Measurements from ENCODE around the gene TRAPPC12.
"Not testable (repeated sequence)": the region's sequence is repeated elsewhere in the genome, so short reads cannot be mapped to it uniquely, and the experiment has no call there.

TRAPPC12 gene

GRCh38 chr2:3433776-3434400, 54.4 kb downstream of the TRAPPC12 start:
- DNase-seq: no peak

- no peak for DNase-seq
Observed at GRCh38 chr2:3434654-3435053, 55.2 kb downstream of the TRAPPC12 start.

GRCh38 chr2:3435445-3435844, 56.0 kb downstream of the TRAPPC12 start:
- DNase-seq: no peak

GRCh38 chr2:3440477-3440876, 61.0 kb downstream of the TRAPPC12 start:
- no peak for DNase-seq

GRCh38 chr2:3441465-3441864, 62.0 kb downstream of the TRAPPC12 start:
- no peak for DNase-seq

GRCh38 chr2:3442185-3442584, 62.7 kb downstream of the TRAPPC12 start:
- DNase-seq: no peak

GRCh38 chr2:3443083-3443482, 63.6 kb downstream of the TRAPPC12 start:
- DNase-seq: no peak

- no peak for DNase-seq
Observed at GRCh38 chr2:3443506-3444084, 64.1 kb downstream of the TRAPPC12 start.

- no peak for DNase-seq
Observed at GRCh38 chr2:3445891-3446290, 66.4 kb downstream of the TRAPPC12 start.

- no peak for DNase-seq
Observed at GRCh38 chr2:3446381-3446780, 66.9 kb downstream of the TRAPPC12 start.

- not testable (repeated sequence) for DNase-seq
Observed at GRCh38 chr2:3447186-3447585, 67.7 kb downstream of the TRAPPC12 start.

GRCh38 chr2:3447789-3448317, 68.4 kb downstream of the TRAPPC12 start:
- no peak for DNase-seq

GRCh38 chr2:3448441-3448911, 69.0 kb downstream of the TRAPPC12 start:
- DNase-seq: not testable (repeated sequence)

GRCh38 chr2:3449086-3449485, 69.6 kb downstream of the TRAPPC12 start:
- DNase-seq: no peak

GRCh38 chr2:3449936-3450335, 70.4 kb downstream of the TRAPPC12 start:
- DNase-seq: no peak

- no peak for DNase-seq
Observed at GRCh38 chr2:3450385-3451010, 71.0 kb downstream of the TRAPPC12 start.

GRCh38 chr2:3451169-3451568, 71.7 kb downstream of the TRAPPC12 start:
- no peak for DNase-seq

- DNase-seq: no peak
Observed at GRCh38 chr2:3451926-3452671, 72.6 kb downstream of the TRAPPC12 start.

GRCh38 chr2:3453190-3453999, 73.9 kb downstream of the TRAPPC12 start:
- no peak for DNase-seq

GRCh38 chr2:3454005-3454404, 74.5 kb downstream of the TRAPPC12 start:
- DNase-seq: not testable (repeated sequence)

- DNase-seq: no peak
Observed at GRCh38 chr2:3454802-3455201, 75.3 kb downstream of the TRAPPC12 start.

- DNase-seq: no peak
Observed at GRCh38 chr2:3456125-3456524, 76.6 kb downstream of the TRAPPC12 start.

Data from NCI-H2227 treated with DMSO at 0.1 percent for 48 hours (cell line).